CD4-positive, alpha-beta T cell (primary cell): Measurements from ENCODE around the gene ASB7. TPM values are rescaled to one million over a fixed set of nuclear protein-coding genes. Genes with fewer than 3 reads are reported as not detected.

Experiments used
- ATAC-seq: fragments of 200-7000 bp; cut with Tn5 transposase; one replicate; pipeline ENCODE4 v1.10.0; 2022; ENCODE audit warnings: mild to moderate bottlenecking; ENCODE audit not compliant: poor library complexity
- CTCF ChIA-PET: fragments of 350-600 bp; sonication (Branson Sonifier 250); formaldehyde crosslinking; loops from one replicate; lab custom pipeline; 2021; ENCODE audit warnings: antibody characterized with exemption, inconsistent platforms; lab: Charles Lee
- POLR2A ChIA-PET: fragments of 350-600 bp; sonication (Branson Sonifier 250); formaldehyde crosslinking; loops from one replicate; lab custom pipeline; 2021; ENCODE audit warnings: antibody characterized with exemption, inconsistent platforms; lab: Charles Lee
- DNase-seq, 14 experiments: peaks; one replicate each; pipeline ENCODE4 v3.0.0-alpha.2; 2013 to 2020; ENCODE audit warnings: mixed read lengths in 2 of 14
- H3K27ac ChIP-seq, 2 donors: one replicate each; pipeline versions ENCODE4 v1.5.1 to v1.7.0; 2013; ENCODE audit warnings: low read length in 2 of 2, low read depth in 1 of 2, mild to moderate bottlenecking in 1 of 2
- H3K27me3 ChIP-seq, 2 experiments: 1 replicate in 1 of 2; 2 replicates in 1 of 2; pipeline versions ENCODE4 v1.6.1 to v1.7.0; 2013; ENCODE audit warnings: low read length in 2 of 2, control low read depth in 1 of 2, mild to moderate bottlenecking in 1 of 2, moderate library complexity in 1 of 2; ENCODE audit not compliant: insufficient read depth in 2 of 2, control insufficient read depth in 1 of 2
- H3K36me3 ChIP-seq: one replicate; pipeline ENCODE4 v1.6.1; 2013; ENCODE audit warnings: low read length, control low read depth; ENCODE audit not compliant: insufficient read depth
- H3K4me1 ChIP-seq: one replicate; pipeline ENCODE4 v1.6.1; 2013; ENCODE audit warnings: low read length, control low read depth; ENCODE audit not compliant: insufficient read depth
- H3K4me3 ChIP-seq: one replicate; pipeline ENCODE4 v1.5.1; 2013; ENCODE audit warnings: mild to moderate bottlenecking, low read length, moderate library complexity
- H3K9me3 ChIP-seq, 2 experiments: 1 replicate in 1 of 2; 2 replicates in 1 of 2; pipeline versions ENCODE4 v1.6.1 to v1.7.0; 2013; ENCODE audit warnings: low read length in 2 of 2, mild to moderate bottlenecking in 2 of 2, control low read depth in 1 of 2, moderate library complexity in 1 of 2; ENCODE audit not compliant: control insufficient read depth in 1 of 2, insufficient read depth in 1 of 2
- H3K27ac Mint-ChIP-seq: one replicate; pipeline ENCODE4 v1.8.0; 2020; ENCODE audit warnings: mixed read lengths
- H3K27me3 Mint-ChIP-seq: one replicate; pipeline ENCODE4 v1.8.0; 2021; ENCODE audit warnings: mixed read lengths
- H3K36me3 Mint-ChIP-seq: one replicate; pipeline ENCODE4 v1.8.0; 2021; ENCODE audit warnings: low read depth, mixed read lengths
- H3K4me1 Mint-ChIP-seq: one replicate; pipeline ENCODE4 v1.8.0; 2021; ENCODE audit warnings: low read depth, mixed read lengths
- H3K4me3 Mint-ChIP-seq: one replicate; pipeline ENCODE4 v1.8.0; 2020; ENCODE audit warnings: mild to moderate bottlenecking, mixed read lengths
- H3K9me3 Mint-ChIP-seq: one replicate; pipeline ENCODE4 v1.8.0; 2020; ENCODE audit warnings: mixed read lengths
- CTCF ChIP-seq: fragments of 200-600 bp; IDR thresholded peaks from one replicate; pipeline ENCODE4 v1.8.0; 2022; ENCODE audit warnings: antibody characterized with exemption, mild to moderate bottlenecking
- intact Hi-C, 2 experiments: fragments of 100-400 bp; cut with DNase I in 1 of 2; cut with micrococcal nuclease in 1 of 2; formaldehyde crosslinking; loops; one replicate each; pipeline versions ENCODE4 v1.15.1 to v1.9.0; 2023 to 2025; cut with DNase I, micrococcal nuclease
- total RNA-seq, 174 experiments: library from RNA in 2 of 174; stranded (reverse) in 2 of 174; gene quantifications; one replicate each; pipeline ENCODE4 v1.2.3 and lab custom pipeline; 2021 to 2026

The ASB7 gene
- total RNA-seq, 2 experiments from 2014 or later, result 14.9 to 16.7 TPM

- Mint-ChIP-seq H3K27ac (no peak overlapping the region), H3K9me3 (no peaks in the 10 kb centered on the region), H3K4me1 (no peaks in the 10 kb centered on the region), H3K27me3 (peaks cover 12% of the 10 kb centered on the region), H3K36me3 (no peaks in the 10 kb centered on the region), H3K4me3 (no peak overlapping the region)
- TF ChIP-seq CTCF, result no peak
- CTCF ChIA-PET, result no interaction called here
- peaks cover 0 to 5% of the 10 kb centered on the region in 2 experiments for H3K27me3 ChIP-seq
- no peaks in the 10 kb centered on the region for H3K4me1 ChIP-seq
- intact Hi-C loops, result no loop called here
- H3K4me3 ChIP-seq, result no peak overlapping the region
- H3K9me3 ChIP-seq, result no peaks in the 10 kb centered on the region
- no peak overlapping the region for H3K27ac ChIP-seq
- DNase-seq (no peak), ATAC-seq (no peak)
- H3K36me3 ChIP-seq, result no peaks in the 10 kb centered on the region
- POLR2A ChIA-PET, result no interaction called here
Measured at GRCh38 chr15:100690795-100691158, 88.4 kb downstream of the ASB7 start.

GRCh38 chr15:100691321-100691720 is 88.9 kb downstream of the ASB7 start:
- no peak for TF ChIP-seq CTCF
- DNase-seq (no peak), ATAC-seq (no peak)
- no peaks in the 10 kb centered on the region for H3K36me3 Mint-ChIP-seq
- peaks cover 15% of the 10 kb centered on the region for H3K27me3 Mint-ChIP-seq
- H3K27ac ChIP-seq, result no peak overlapping the region
- ChIA-PET CTCF (no interaction called here), POLR2A (no interaction called here)
- H3K4me1 ChIP-seq, result no peaks in the 10 kb centered on the region
- H3K4me1 Mint-ChIP-seq, result no peaks in the 10 kb centered on the region
- H3K27ac Mint-ChIP-seq, result no peak overlapping the region
- H3K9me3 Mint-ChIP-seq, result no peaks in the 10 kb centered on the region
- no peaks in the 10 kb centered on the region for H3K36me3 ChIP-seq
- H3K4me3 ChIP-seq, result no peak overlapping the region
- intact Hi-C loops, result no loop called here
- H3K9me3 ChIP-seq, result no peaks in the 10 kb centered on the region
- no peak overlapping the region for H3K4me3 Mint-ChIP-seq
- H3K27me3 ChIP-seq, result peaks cover 0 to 5% of the 10 kb centered on the region in 2 experiments

- H3K4me3 ChIP-seq, result no peak overlapping the region
- CTCF ChIA-PET, result no interaction called here
Measured at GRCh38 chr15:100692246-100692645, 89.9 kb downstream of the ASB7 start.

More at GRCh38 chr15:100692246-100692645, 89.9 kb downstream of the ASB7 start:
- Mint-ChIP-seq H3K27me3 (peaks cover 24% of the 10 kb centered on the region), H3K4me3 (no peak overlapping the region), H3K36me3 (no peaks in the 10 kb centered on the region), H3K27ac (no peak overlapping the region), H3K9me3 (no peaks in the 10 kb centered on the region), H3K4me1 (no peaks in the 10 kb centered on the region)
- no peaks in the 10 kb centered on the region for H3K9me3 ChIP-seq
- POLR2A ChIA-PET, result no interaction called here
- TF ChIP-seq CTCF, result no peak
- no peaks in the 10 kb centered on the region for H3K36me3 ChIP-seq
- DNase-seq (no peak), ATAC-seq (no peak)
- H3K27ac ChIP-seq, result no peak overlapping the region
- H3K4me1 ChIP-seq, result no peaks in the 10 kb centered on the region
- intact Hi-C loops, result no loop called here
- H3K27me3 ChIP-seq, result peaks cover 0 to 2% of the 10 kb centered on the region in 2 experiments
